A673 (cell line): ENCODE results near the gene DSCAM. TPM values are rescaled to one million over a fixed set of nuclear protein-coding genes. Genes with fewer than 3 reads are reported as not detected.

Experiments used
- BruUV-seq: library from RNA; stranded (reverse); fragments of 400-500 nt; replicated peaks from 2 replicates; lab custom pipeline; 2021; lab: Mats Ljungman, UMichigan
- CTCF ChIA-PET: fragments of 300-600 bp; sonication (Branson Sonifier 250); formaldehyde crosslinking; loops from one replicate; lab custom pipeline; 2022; ENCODE audit warnings: antibody characterized with exemption; lab: Charles Lee
- POLR2A ChIA-PET: fragments of 300-600 bp; sonication (Branson Sonifier 250); formaldehyde crosslinking; loops from one replicate; lab custom pipeline; 2022; ENCODE audit warnings: antibody characterized with exemption; ENCODE audit not compliant: low non-redundant PET; lab: Charles Lee
- DNase-seq: peaks from one replicate; pipeline ENCODE4 v3.0.0-alpha.2; 2015; ENCODE audit warnings: low spot score
- H3K27ac ChIP-seq: fragments of 200-600 bp; sonication (generic); 2 replicates; pipeline ENCODE4 v1.5.1; 2016; ENCODE audit warnings: mixed run types, low read depth, mild to moderate bottlenecking, mixed read lengths, antibody characterized with exemption, low read length; ENCODE audit not compliant: poor library complexity, severe bottlenecking
- H3K27me3 ChIP-seq: fragments of 200-600 bp; sonication (generic); replicated peaks from 2 replicates; pipeline ENCODE4 v1.6.1; 2017; ENCODE audit warnings: mixed run types, low read depth, mild to moderate bottlenecking, mixed read lengths, antibody characterized with exemption, low read length; ENCODE audit not compliant: insufficient read depth, poor library complexity
- H3K36me3 ChIP-seq: fragments of 200-600 bp; sonication (generic); 2 replicates; pipeline ENCODE4 v1.6.1; 2016; ENCODE audit warnings: mixed run types, mild to moderate bottlenecking, mixed read lengths, antibody characterized with exemption, low read length; ENCODE audit not compliant: insufficient read depth, poor library complexity, severe bottlenecking
- H3K4me1 ChIP-seq: fragments of 200-600 bp; sonication (generic); 2 replicates; pipeline ENCODE4 v1.6.1; 2017; ENCODE audit warnings: mixed run types, mild to moderate bottlenecking, mixed read lengths, antibody characterized with exemption, low read length; ENCODE audit not compliant: insufficient read depth, poor library complexity, severe bottlenecking
- H3K4me3 ChIP-seq: fragments of 200-600 bp; sonication (generic); 2 replicates; pipeline ENCODE4 v1.5.1; 2016; ENCODE audit warnings: low read depth, mixed run types, mild to moderate bottlenecking, mixed read lengths, low read length; ENCODE audit not compliant: poor library complexity, severe bottlenecking
- H3K9me3 ChIP-seq: fragments of 200-600 bp; sonication (generic); 2 replicates; pipeline ENCODE4 v1.6.1; 2016; ENCODE audit warnings: mixed run types, low read depth, mild to moderate bottlenecking, mixed read lengths, antibody characterized with exemption, low read length; ENCODE audit not compliant: poor library complexity, severe bottlenecking
- CTCF ChIP-seq: fragments of 300-800, 200-600 bp; sonication (generic); conservative IDR thresholded peaks from 2 replicates; pipeline ENCODE4 v1.5.1; 2017; ENCODE audit warnings: low read depth, mild to moderate bottlenecking, antibody characterized with exemption, low read length, moderate library complexity, mixed read lengths
- EZH2 ChIP-seq: fragments of 200-600 bp; sonication (generic); IDR thresholded peaks from 2 replicates; pipeline ENCODE4 v1.6.1; 2017; ENCODE audit warnings: borderline replicate concordance, low read depth, mild to moderate bottlenecking, mixed read lengths, antibody characterized with exemption, low read length; ENCODE audit not compliant: poor library complexity, severe bottlenecking
- intact Hi-C: fragments of 100-400 bp; cut with micrococcal nuclease; formaldehyde crosslinking; loops from one replicate; pipeline ENCODE4 v1.10.0; 2022; ENCODE audit not compliant: unreplicated experiment
- total RNA-seq: library from RNA; stranded (reverse); gene quantifications from 2 replicates; pipeline ENCODE4 v1.2.3, GENCODE V29; 2021

DSCAM gene
- total RNA-seq, 1 experiment from 2014 or later = not detected

GRCh38 chr21:40134731-40135492, 712.0 kb downstream of the DSCAM start:
- no peak overlapping the region for H3K4me3 ChIP-seq
- no peaks in the 10 kb centered on the region for H3K27me3 ChIP-seq
- ChIA-PET POLR2A (no interaction called here), CTCF (no interaction called here)
- no peaks in the 10 kb centered on the region for H3K4me1 ChIP-seq
- no peak overlapping the region for H3K27ac ChIP-seq
- intact Hi-C loops = no loop called here
- H3K36me3 ChIP-seq = no peaks in the 10 kb centered on the region
- no TSS peak for BruUV-seq
- TF ChIP-seq CTCF (no peak), EZH2 (no peak)
- DNase-seq = no peak
- H3K9me3 ChIP-seq = no peaks in the 10 kb centered on the region

- H3K27ac ChIP-seq = no peak overlapping the region
- intact Hi-C loops = no loop called here
- ChIA-PET POLR2A (no interaction called here), CTCF (no interaction called here)
- no peaks in the 10 kb centered on the region for H3K9me3 ChIP-seq
- no peaks in the 10 kb centered on the region for H3K36me3 ChIP-seq
- H3K4me3 ChIP-seq = no peak overlapping the region
- H3K4me1 ChIP-seq = no peaks in the 10 kb centered on the region
- no peak for DNase-seq
- TF ChIP-seq CTCF (no peak), EZH2 (no peak)
- peaks cover 4% of the 10 kb centered on the region for H3K27me3 ChIP-seq
- no TSS peak for BruUV-seq
Measured at GRCh38 chr21:40130476-40130875, 716.5 kb downstream of the DSCAM start.

GRCh38 chr21:40129809-40130208, 717.1 kb downstream of the DSCAM start:
- DNase-seq = no peak
- no peak for TF ChIP-seq EZH2
- TF ChIP-seq CTCF = no peak
- H3K36me3 ChIP-seq = no peaks in the 10 kb centered on the region
- H3K4me1 ChIP-seq = no peaks in the 10 kb centered on the region
- intact Hi-C loops = no loop called here
- H3K4me3 ChIP-seq = no peak overlapping the region
- BruUV-seq = no TSS peak
- POLR2A ChIA-PET = no interaction called here
- no peaks in the 10 kb centered on the region for H3K9me3 ChIP-seq
- CTCF ChIA-PET = no interaction called here
- H3K27me3 ChIP-seq = peaks cover 4% of the 10 kb centered on the region
- no peak overlapping the region for H3K27ac ChIP-seq
